Measurements from ENCODE around the gene RCSD1.

RCSD1 gene

GRCh38 chr1:167645625-167646414 lies 15.8 kb downstream of the RCSD1 start:
- no peak for DNase-seq (ENCODE audit: low spot score)
- no peak overlapping the region for H3K27ac ChIP-seq
- CTCF ChIA-PET, result no interaction called here
- TF ChIP-seq, protein P1, sequence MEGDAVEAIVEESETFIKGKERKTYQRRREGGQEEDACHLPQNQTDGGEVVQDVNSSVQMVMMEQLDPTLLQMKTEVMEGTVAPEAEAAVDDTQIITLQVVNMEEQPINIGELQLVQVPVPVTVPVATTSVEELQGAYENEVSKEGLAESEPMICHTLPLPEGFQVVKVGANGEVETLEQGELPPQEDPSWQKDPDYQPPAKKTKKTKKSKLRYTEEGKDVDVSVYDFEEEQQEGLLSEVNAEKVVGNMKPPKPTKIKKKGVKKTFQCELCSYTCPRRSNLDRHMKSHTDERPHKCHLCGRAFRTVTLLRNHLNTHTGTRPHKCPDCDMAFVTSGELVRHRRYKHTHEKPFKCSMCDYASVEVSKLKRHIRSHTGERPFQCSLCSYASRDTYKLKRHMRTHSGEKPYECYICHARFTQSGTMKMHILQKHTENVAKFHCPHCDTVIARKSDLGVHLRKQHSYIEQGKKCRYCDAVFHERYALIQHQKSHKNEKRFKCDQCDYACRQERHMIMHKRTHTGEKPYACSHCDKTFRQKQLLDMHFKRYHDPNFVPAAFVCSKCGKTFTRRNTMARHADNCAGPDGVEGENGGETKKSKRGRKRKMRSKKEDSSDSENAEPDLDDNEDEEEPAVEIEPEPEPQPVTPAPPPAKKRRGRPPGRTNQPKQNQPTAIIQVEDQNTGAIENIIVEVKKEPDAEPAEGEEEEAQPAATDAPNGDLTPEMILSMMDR (conservative IDR thresholded peaks at IDR 0.05; ENCODE audit: low read depth), result no peak
- POLR2A ChIA-PET (ENCODE audit: low non-redundant PET), result no interaction called here

DNA sequence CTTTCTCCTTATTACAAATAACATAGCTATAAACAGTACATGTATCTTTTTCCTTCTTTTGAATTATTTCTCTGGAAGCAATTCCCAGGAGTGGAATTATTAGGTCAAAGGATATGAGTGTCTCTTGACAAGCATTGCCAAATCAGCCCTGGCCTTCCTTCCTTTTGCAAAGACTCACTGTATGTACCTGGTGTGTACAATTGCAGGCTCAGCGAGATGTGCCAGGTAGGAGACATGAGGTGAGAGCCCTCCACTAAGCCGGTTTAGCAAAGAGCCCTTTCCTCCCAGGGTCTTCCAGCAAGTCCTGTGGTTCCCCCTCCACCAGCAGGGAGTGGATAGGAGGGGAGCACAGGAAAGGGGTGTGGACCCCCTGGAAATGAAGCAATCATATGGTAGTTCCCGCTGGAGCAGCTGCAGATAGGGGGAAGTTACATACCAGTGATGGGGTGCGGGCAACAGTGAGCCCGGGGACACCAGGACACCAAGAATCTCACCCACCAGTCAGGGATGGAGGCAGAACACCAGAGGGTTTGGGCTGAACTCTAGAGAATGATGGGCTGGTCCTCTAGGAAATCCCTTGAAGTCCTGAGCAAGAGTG lies 18.3 kb downstream of the RCSD1 start:
- TF ChIP-seq, protein P1 (conservative IDR thresholded peaks at IDR 0.05; ENCODE audit: low read depth), result no peak
- CTCF ChIA-PET, result no interaction called here
- POLR2A ChIA-PET (ENCODE audit: low non-redundant PET), result no interaction called here
- H3K27ac ChIP-seq, result no peak overlapping the region
- DNase-seq (ENCODE audit: low spot score), result no peak

DNA sequence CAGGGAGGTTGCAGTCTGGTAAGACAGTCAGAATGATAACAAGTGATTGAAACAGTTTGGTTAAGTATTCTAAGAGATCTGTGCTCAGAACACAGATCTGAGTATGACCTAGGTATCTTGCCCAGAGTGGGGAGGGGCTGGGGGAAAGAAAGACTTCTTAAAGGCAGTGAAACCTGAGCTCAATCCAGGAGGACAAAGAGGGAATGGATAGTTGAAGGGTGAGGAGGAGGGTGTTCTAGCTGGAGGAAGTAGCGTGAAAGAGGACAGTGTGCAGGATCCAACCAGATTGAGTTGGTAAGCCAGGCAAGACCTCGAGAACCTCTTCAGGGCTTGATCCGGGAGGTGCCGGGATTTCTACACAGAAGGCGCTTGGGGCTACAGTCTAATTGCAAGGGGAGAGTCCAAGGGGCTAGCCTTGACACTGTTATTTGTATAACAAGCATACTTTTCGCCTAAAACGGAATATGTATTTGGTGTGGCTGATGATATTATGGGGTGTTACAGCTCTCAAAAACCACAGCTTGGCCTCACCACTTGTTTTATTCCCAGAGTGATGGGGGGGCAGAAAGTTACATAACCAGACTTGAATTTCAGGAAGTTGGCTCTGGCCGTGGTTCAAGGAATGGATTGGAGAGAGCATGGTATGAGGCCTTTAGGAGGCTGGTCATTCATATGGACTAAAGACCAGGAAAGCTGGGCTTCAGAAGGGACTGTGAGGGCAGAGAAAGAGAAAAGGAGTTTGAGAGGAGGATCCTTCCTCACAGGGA lies 19.1 kb downstream of the RCSD1 start:
- POLR2A ChIA-PET (ENCODE audit: low non-redundant PET), result interaction anchor here (0.5 kb wide), 1 partner anchor 753 kb away, joined by 3 read pairs; no protein-coding TSS in a partner anchor
- CTCF ChIA-PET, result no interaction called here
- H3K27ac ChIP-seq, result no peak overlapping the region

DNA sequence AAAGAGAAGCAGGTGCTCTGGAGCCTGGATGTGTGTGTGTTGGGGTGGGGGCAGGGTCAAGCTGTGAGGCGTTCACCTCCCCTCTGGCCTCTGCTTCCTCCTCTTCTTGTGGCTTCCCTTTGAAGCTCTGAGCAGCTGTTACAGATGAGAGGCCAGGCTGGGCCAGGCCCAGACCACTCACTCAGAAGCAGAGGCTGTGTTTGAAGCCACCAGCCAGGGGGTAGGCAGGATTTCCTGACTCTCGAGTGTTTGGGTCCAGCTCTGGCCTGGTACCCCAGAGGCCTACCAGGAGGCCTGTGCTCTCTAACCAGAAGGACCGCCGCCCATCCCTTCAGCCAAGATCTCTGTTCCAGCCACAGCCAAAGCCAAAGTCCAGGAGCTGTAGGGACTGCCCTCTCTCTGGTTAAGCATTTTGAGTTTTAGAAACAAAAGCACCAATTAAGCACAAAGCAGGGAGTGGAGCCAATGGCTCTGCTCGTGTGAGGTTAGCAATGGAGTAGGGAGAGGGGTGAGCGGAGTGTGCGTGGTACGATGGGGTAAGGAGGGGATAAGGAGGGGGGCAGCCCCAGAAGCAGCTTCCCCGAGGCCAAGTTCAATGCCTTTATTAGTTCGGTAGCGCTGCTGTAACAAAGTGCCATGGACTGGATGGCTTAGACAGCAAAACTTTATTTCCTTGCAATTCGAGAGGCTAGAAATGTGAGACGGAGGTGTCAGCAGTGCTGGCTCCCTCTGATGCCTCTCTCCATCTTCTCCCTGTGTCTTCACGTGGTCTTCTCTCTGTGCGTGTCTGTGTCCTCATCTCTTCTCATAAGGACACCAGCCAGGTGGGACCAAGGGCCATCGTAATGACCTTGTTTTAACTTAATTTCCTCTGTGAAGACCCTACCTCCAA lies 20.5 kb downstream of the RCSD1 start:
- ChIA-PET POLR2A (ENCODE audit: low non-redundant PET) (no interaction called here), CTCF (no interaction called here)
- H3K27ac ChIP-seq, result 0 out of 2 replicates have a peak overlapping the region, but pooled peaks have one; percentile 2
- TF ChIP-seq, protein P1 (conservative IDR thresholded peaks at IDR 0.05; ENCODE audit: low read depth), result no peak
- DNase-seq (ENCODE audit: low spot score), result no peak

More for the DNA sequence above, 19.1 kb downstream of the RCSD1 start:
- TF ChIP-seq, protein P1 (conservative IDR thresholded peaks at IDR 0.05; ENCODE audit: low read depth), result no peak
- DNase-seq (ENCODE audit: low spot score), result no peak

DNA sequence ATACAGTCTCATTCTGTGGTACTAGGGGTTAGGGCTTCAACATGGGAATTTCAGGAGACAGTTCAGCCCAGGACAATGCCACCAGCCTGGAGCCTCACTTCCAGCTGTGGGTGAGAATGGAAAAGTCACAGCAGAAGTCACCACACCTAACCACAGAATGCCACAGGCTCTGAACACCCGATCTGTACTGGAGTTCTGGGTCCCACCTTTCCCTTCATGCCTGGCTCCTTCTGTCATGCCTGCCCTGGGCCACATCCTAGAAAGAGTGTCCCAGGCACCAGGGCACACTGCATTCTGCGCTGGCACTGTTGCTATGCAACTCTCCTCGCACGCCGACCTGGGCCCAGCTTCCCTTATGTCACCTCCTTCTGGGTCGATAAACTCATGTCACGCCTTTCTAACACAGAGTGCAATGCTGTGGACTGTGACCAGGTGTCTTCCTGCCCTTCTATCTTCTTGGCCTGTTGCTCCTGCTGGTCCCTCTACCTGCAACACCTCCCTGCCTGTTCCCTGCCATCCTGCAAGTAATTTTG lies 21.2 kb downstream of the RCSD1 start:
- ChIA-PET POLR2A (ENCODE audit: low non-redundant PET) (no interaction called here), CTCF (interaction anchor here (0.7 kb wide), 1 partner anchor 58 kb away, joined by 4 read pairs; no protein-coding TSS in a partner anchor)
- TF ChIP-seq, protein P1 (conservative IDR thresholded peaks at IDR 0.05; ENCODE audit: low read depth), result no peak
- no peak for DNase-seq (ENCODE audit: low spot score)
- H3K27ac ChIP-seq, result no peak overlapping the region
